DOHH2 (cell line): ENCODE measurements around the gene UPP1.
"Not testable (repeated sequence)": the region's sequence is repeated elsewhere in the genome, so short reads cannot be mapped to it uniquely, and the experiment has no call there.

Experiments
- H3F3A ChIP-seq: fragments of 200-600 bp; sonication (generic), shearing (Covaris generic); 2 replicates; pipeline ENCODE4 v1.6.0; 2016; ENCODE audit warnings: antibody characterized with exemption, mild to moderate bottlenecking; ENCODE audit not compliant: control insufficient read depth, insufficient read depth
- H3K27ac ChIP-seq: fragments of 200-600 bp; sonication (generic); 2 replicates; pipeline ENCODE4 v1.5.1; 2014; ENCODE audit warnings: low read depth, mild to moderate bottlenecking, low read length, moderate library complexity
- H3K27me3 ChIP-seq: fragments of 200-600 bp; sonication (generic); 2 replicates; pipeline ENCODE4 v1.6.1; 2014; ENCODE audit warnings: mild to moderate bottlenecking, low read length, mixed read lengths; ENCODE audit not compliant: control insufficient read depth
- H3K36me3 ChIP-seq: fragments of 200-600 bp; sonication (generic); 2 replicates; pipeline ENCODE4 v1.6.1; 2014; ENCODE audit warnings: mild to moderate bottlenecking, low read length, moderate library complexity, mixed read lengths; ENCODE audit not compliant: control insufficient read depth
- H3K4me1 ChIP-seq: fragments of 200-600 bp; sonication (generic); 2 replicates; pipeline ENCODE4 v1.6.1; 2014; ENCODE audit warnings: mild to moderate bottlenecking, low read length, mixed read lengths; ENCODE audit not compliant: control insufficient read depth
- H3K4me2 ChIP-seq: fragments of 200-600 bp; sonication (generic); 2 replicates; pipeline ENCODE4 v1.6.0; 2014; ENCODE audit warnings: mild to moderate bottlenecking, low read length, moderate library complexity
- H3K4me3 ChIP-seq: fragments of 200-600 bp; sonication (generic); 2 replicates; pipeline ENCODE4 v1.5.1; 2014; ENCODE audit warnings: mild to moderate bottlenecking, low read length, mixed read lengths
- H3K79me2 ChIP-seq: fragments of 200-600 bp; sonication (generic); 2 replicates; pipeline ENCODE4 v1.6.1; 2014; ENCODE audit warnings: mild to moderate bottlenecking, low read length, mixed read lengths; ENCODE audit not compliant: control insufficient read depth
- H3K9me2 ChIP-seq: fragments of 200-600 bp; sonication (generic); replicated peaks from 2 replicates; pipeline ENCODE4 v1.6.1; 2014; ENCODE audit warnings: mild to moderate bottlenecking, low read length, mixed read lengths; ENCODE audit not compliant: control insufficient read depth
- H3K9me3 ChIP-seq: fragments of 200-600 bp; sonication (generic); 2 replicates; pipeline ENCODE4 v1.6.1; 2014; ENCODE audit warnings: antibody characterized with exemption, low read length, mixed read lengths; ENCODE audit not compliant: control insufficient read depth, insufficient read depth
- H4K20me1 ChIP-seq: fragments of 200-600 bp; sonication (generic); 2 replicates; pipeline ENCODE4 v1.6.0; 2014; ENCODE audit warnings: low read depth, mild to moderate bottlenecking, antibody characterized with exemption, low read length, moderate library complexity; ENCODE audit not compliant: control insufficient read depth, insufficient read depth
- EZH2phosphoT487 ChIP-seq: fragments of 200-600 bp; sonication (generic); IDR thresholded peaks from 2 replicates; pipeline ENCODE4 v1.6.1; 2017; ENCODE audit warnings: borderline replicate concordance, mild to moderate bottlenecking, antibody characterized with exemption, low read length, moderate library complexity, mixed read lengths
- TF ChIP-seq, protein P1 (sequence below): fragments of 200-600 bp; sonication (generic); IDR thresholded peaks from one replicate; pipeline ENCODE4 v1.5.1; 2014; ENCODE audit warnings: antibody characterized with exemption, mild to moderate bottlenecking, low read depth, low read length; ENCODE audit not compliant: poor library complexity, severe bottlenecking

UPP1 gene

DNA sequence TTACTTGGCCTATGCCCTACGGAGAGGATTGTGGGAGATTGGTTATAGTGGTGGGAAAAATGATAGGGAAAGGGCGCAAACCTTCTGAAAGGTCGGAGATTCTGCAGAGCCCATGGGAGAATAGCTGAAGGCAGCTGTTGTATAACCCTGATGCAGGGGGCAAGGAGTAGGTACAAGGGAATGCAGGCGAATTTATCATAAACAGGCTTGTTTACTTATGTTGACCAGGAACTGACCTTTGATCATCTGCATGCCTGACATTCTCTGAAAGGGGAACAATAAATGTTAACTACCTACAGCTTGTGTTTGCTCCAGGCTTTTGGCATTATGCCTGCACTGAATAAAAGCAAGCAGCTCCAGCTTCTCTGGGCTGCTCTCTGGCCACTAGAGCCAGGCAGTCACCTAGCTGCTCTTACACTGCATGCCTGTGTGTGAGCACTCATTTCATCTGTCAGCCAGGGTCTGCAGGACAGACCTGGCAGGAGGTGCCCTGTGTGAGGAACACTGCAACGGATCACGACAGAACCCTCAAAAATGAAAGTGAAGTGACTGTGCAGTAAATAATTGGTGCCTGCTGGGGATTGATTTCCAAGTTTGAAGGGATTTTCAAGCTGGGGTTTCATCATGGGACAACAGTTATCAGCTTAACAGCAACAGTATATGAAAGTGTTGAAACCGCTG lies 51.1 kb downstream of the UPP1 start:
- Histone ChIP-seq H3K4me1 (no peaks in the 10 kb centered on the region), H3K4me3 (no peak overlapping the region), H3K9me2 (no peaks in the 10 kb centered on the region), H3K9me3 (no peaks in the 10 kb centered on the region), H3F3A (no peaks in the 10 kb centered on the region), H3K27me3 (no peaks in the 10 kb centered on the region; the same call in 1 of the 2 replicates), H3K79me2 (no peaks in the 10 kb centered on the region), H3K36me3 (no peaks in the 10 kb centered on the region), H3K27ac (no peak overlapping the region), H4K20me1 (no peaks in the 10 kb centered on the region), H3K4me2 (no peak overlapping the region)
- no peak for TF ChIP-seq EZH2phosphoT487

DNA sequence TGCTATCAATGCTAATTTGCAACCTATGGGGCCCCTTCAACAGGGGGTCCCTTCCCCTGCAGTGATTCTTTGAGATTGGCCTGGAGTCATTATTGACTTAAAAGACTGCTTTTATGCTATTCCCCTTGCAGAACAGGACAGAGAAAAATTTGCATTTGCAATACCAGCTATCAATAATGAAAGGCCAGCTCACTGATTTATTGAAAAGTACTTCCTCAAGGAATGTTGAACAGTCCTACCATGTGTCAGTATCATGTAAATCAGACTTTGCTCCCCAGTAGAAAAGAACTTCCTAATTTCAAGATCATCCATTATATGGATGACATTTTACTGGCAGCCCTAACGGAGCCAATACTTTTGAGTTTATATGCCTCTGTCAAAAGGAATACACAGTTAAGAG lies 52.5 kb downstream of the UPP1 start:
- no peaks in the 10 kb centered on the region for H3K4me1 ChIP-seq

DNA sequence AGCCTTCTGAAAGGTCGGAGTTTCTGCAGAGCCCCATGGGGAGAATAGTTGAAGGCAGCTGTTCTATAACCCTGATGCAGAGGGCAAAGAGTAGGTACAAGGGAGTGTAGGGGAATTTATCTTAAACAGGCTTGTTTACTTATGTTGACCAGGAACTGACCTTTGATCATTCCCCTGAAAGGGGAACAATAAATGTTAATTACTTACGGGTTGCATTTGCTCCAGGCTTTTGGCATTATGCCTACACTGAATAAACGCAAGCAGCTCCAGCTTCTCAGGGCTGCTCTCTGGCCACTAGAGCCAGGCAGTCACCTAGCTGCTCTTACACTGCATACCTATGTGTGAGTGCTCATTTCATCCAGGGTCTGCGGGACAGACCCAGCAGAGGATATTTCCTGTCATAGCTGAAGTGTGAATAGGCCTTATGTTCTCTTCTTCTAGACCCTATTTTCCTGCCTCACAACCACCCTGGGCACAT lies 55.3 kb downstream of the UPP1 start:
- Histone ChIP-seq H3F3A (no peaks in the 10 kb centered on the region), H3K4me1 (no peaks in the 10 kb centered on the region), H3K36me3 (no peaks in the 10 kb centered on the region), H3K79me2 (no peaks in the 10 kb centered on the region), H3K27ac (no peak overlapping the region), H3K9me2 (no peaks in the 10 kb centered on the region), H3K4me2 (no peak overlapping the region), H3K4me3 (no peak overlapping the region), H3K27me3 (no peaks in the 10 kb centered on the region; the same call in 1 of the 2 replicates), H3K9me3 (no peaks in the 10 kb centered on the region), H4K20me1 (no peaks in the 10 kb centered on the region)
- TF ChIP-seq, protein P1, sequence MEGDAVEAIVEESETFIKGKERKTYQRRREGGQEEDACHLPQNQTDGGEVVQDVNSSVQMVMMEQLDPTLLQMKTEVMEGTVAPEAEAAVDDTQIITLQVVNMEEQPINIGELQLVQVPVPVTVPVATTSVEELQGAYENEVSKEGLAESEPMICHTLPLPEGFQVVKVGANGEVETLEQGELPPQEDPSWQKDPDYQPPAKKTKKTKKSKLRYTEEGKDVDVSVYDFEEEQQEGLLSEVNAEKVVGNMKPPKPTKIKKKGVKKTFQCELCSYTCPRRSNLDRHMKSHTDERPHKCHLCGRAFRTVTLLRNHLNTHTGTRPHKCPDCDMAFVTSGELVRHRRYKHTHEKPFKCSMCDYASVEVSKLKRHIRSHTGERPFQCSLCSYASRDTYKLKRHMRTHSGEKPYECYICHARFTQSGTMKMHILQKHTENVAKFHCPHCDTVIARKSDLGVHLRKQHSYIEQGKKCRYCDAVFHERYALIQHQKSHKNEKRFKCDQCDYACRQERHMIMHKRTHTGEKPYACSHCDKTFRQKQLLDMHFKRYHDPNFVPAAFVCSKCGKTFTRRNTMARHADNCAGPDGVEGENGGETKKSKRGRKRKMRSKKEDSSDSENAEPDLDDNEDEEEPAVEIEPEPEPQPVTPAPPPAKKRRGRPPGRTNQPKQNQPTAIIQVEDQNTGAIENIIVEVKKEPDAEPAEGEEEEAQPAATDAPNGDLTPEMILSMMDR = no peak
- TF ChIP-seq EZH2phosphoT487 = no peak

More for the DNA sequence above, 52.5 kb downstream of the UPP1 start:
- H4K20me1 ChIP-seq = no peaks in the 10 kb centered on the region
- H3K27ac ChIP-seq = no peak overlapping the region
- no peaks in the 10 kb centered on the region for H3K36me3 ChIP-seq
- H3K9me2 ChIP-seq = no peaks in the 10 kb centered on the region
- H3K79me2 ChIP-seq = no peaks in the 10 kb centered on the region
- TF ChIP-seq, protein P1 = no peak
- TF ChIP-seq EZH2phosphoT487 = no peak
- H3K9me3 ChIP-seq = no peaks in the 10 kb centered on the region
- no peak overlapping the region for H3K4me3 ChIP-seq
- H3F3A ChIP-seq = no peaks in the 10 kb centered on the region
- no peaks in the 10 kb centered on the region; the same call in 1 of the 2 replicates for H3K27me3 ChIP-seq
- no peak overlapping the region for H3K4me2 ChIP-seq

DNA sequence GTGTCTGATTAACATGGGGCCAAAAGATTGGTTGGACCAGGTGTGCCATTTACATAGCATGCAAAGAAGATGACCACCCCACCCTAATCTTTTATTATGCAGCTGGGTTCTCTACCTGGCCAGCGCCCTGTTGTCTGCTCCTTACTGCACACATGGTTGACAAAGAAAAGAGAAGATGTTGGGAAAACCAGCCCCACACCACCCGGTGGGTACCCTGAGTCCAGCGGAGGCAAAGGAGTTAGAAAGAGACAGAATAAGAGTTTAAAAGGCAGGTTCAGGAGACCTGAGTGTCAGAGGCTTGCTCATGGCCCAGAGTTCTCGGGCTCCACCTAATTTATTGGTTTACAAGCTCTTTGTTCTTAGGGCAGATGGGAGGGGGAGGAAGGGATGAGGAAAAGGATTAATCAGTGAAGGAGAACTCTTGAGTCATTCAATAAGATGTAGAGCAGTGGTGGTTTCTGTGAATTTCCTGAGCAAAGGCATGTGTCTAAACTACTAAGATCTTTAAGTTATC lies 58.1 kb downstream of the UPP1 start:
- no peaks in the 10 kb centered on the region for H3K79me2 ChIP-seq
- no peaks in the 10 kb centered on the region for H3K9me2 ChIP-seq
- peaks cover 7% of the 10 kb centered on the region for H3K27me3 ChIP-seq
- H3F3A ChIP-seq = no peaks in the 10 kb centered on the region
- no peak overlapping the region for H3K4me3 ChIP-seq
- no peak overlapping the region for H3K4me2 ChIP-seq
- TF ChIP-seq, protein P1 = no peak
- no peak for TF ChIP-seq EZH2phosphoT487
- no peaks in the 10 kb centered on the region for H3K36me3 ChIP-seq
- no peaks in the 10 kb centered on the region for H3K4me1 ChIP-seq
- no peaks in the 10 kb centered on the region for H4K20me1 ChIP-seq
- H3K27ac ChIP-seq = no peak overlapping the region
- H3K9me3 ChIP-seq = no peaks in the 10 kb centered on the region

DNA sequence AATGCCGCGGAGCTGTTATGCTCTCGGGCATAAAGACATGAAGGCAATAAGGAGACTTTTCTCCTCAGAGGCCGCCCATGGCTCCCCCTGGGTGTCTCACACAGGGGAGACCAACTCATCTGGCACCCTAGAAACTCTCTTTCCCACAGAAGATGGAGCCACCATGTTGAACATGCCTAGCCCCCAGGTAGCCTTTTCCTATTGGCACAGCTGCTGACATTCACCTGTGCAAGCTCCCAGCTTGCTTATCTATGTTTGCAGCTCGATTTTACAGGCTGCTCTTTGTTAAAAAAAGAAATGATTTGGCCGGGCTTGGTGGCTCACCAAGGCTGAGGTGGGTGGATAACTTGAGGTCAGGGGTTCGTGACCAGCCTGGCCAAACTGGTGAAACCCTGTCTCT lies 58.6 kb downstream of the UPP1 start:
- not testable (repeated sequence) for H3K36me3 ChIP-seq, H3K27me3 ChIP-seq, H3K27ac ChIP-seq, H3K9me2 ChIP-seq, H3F3A ChIP-seq, H3K9me3 ChIP-seq, H4K20me1 ChIP-seq, H3K79me2 ChIP-seq, H3K4me2 ChIP-seq, H3K4me3 ChIP-seq, H3K4me1 ChIP-seq
